GM23338 (cell line): ENCODE data around the gene ANKRD31. TPM values are rescaled to one million over a fixed set of nuclear protein-coding genes. Genes with fewer than 3 reads are reported as not detected.
"Not testable (repeated sequence)": the region's sequence is repeated elsewhere in the genome, so short reads cannot be mapped to it uniquely, and the experiment has no call there.

Experiments used
- ATAC-seq: fragments of 200-7000 bp; cut with Tn5 transposase; 3 replicates; pipeline ENCODE4 v1.9.1; 2020
- DNase-seq: peaks from one replicate; pipeline ENCODE4 v3.0.0-alpha.2; 2015; ENCODE audit warnings: low spot score
- H2AFZ ChIP-seq: fragments of 200-600 bp; sonication (generic); 2 replicates; pipeline ENCODE4 v1.8.0; 2016; ENCODE audit warnings: antibody characterized with exemption, mild to moderate bottlenecking, moderate library complexity
- H3F3A ChIP-seq: fragments of 200-600 bp; sonication (generic); replicated peaks from 2 replicates; pipeline ENCODE4 v1.8.0; 2017; ENCODE audit warnings: antibody characterized with exemption, mixed run types, low read depth
- H3K27ac ChIP-seq: fragments of 200-600 bp; sonication (generic); 2 replicates; pipeline ENCODE4 v1.6.1; 2016; ENCODE audit warnings: low read depth
- H3K27me3 ChIP-seq: fragments of 200-600 bp; sonication (generic); 2 replicates; pipeline ENCODE4 v1.8.0; 2016; ENCODE audit warnings: mild to moderate bottlenecking, mixed run types, moderate library complexity; ENCODE audit not compliant: insufficient read depth
- H3K36me3 ChIP-seq: fragments of 200-600 bp; sonication (generic); 2 replicates; pipeline ENCODE4 v1.8.0; 2016; ENCODE audit warnings: mild to moderate bottlenecking; ENCODE audit not compliant: insufficient read depth
- H3K4me1 ChIP-seq: fragments of 200-600 bp; sonication (generic); 2 replicates; pipeline ENCODE4 v1.8.0; 2016; ENCODE audit warnings: mild to moderate bottlenecking, moderate library complexity; ENCODE audit not compliant: insufficient read depth
- H3K4me2 ChIP-seq: fragments of 200-600 bp; sonication (generic); 2 replicates; pipeline ENCODE4 v1.7.1; 2017; ENCODE audit warnings: mixed run types
- H3K4me3 ChIP-seq: fragments of 200-600 bp; sonication (generic); 2 replicates; pipeline ENCODE4 v1.6.1; 2016; ENCODE audit warnings: mixed run types
- H3K79me2 ChIP-seq: fragments of 200-600 bp; sonication (generic); replicated peaks from 2 replicates; pipeline ENCODE4 v1.8.0; 2017; ENCODE audit warnings: mild to moderate bottlenecking; ENCODE audit not compliant: insufficient read depth
- H3K9me2 ChIP-seq: fragments of 200-600 bp; sonication (generic); 2 replicates; pipeline ENCODE4 v1.8.0; 2017; ENCODE audit not compliant: insufficient read depth
- H4K20me1 ChIP-seq: fragments of 200-600 bp; sonication (generic); replicated peaks from 2 replicates; pipeline ENCODE4 v1.8.0; 2017; ENCODE audit warnings: mild to moderate bottlenecking; ENCODE audit not compliant: insufficient read depth
- H3K27ac Mint-ChIP-seq: 2 replicates; pipeline ENCODE4 v1.8.0; 2020; ENCODE audit warnings: inconsistent platforms, mild to moderate bottlenecking, moderate library complexity, mixed read lengths
- H3K27me3 Mint-ChIP-seq: 3 replicates; pipeline ENCODE4 v1.8.0; 2022; ENCODE audit warnings: low read depth, mild to moderate bottlenecking, moderate library complexity, mixed read lengths, inconsistent platforms; ENCODE audit not compliant: insufficient read depth, poor library complexity
- H3K36me3 Mint-ChIP-seq: 3 replicates; pipeline ENCODE4 v1.8.0; 2021; ENCODE audit warnings: low read depth, mild to moderate bottlenecking, inconsistent platforms, moderate library complexity, mixed read lengths
- H3K4me1 Mint-ChIP-seq: 3 replicates; pipeline ENCODE4 v1.8.0; 2020; ENCODE audit warnings: mild to moderate bottlenecking, inconsistent platforms, mixed read lengths
- H3K4me3 Mint-ChIP-seq: 3 replicates; pipeline ENCODE4 v1.8.0; 2021; ENCODE audit warnings: moderate library complexity, mild to moderate bottlenecking, inconsistent platforms, mixed read lengths
- H3K9me3 Mint-ChIP-seq: 3 replicates; pipeline ENCODE4 v1.8.0; 2020; ENCODE audit warnings: moderate library complexity, mild to moderate bottlenecking, inconsistent platforms, mixed read lengths
- EZH2 ChIP-seq: fragments of 200-600 bp; sonication (generic); IDR thresholded peaks from one replicate; pipeline ENCODE4 v1.8.0; 2017; ENCODE audit warnings: antibody characterized with exemption, mild to moderate bottlenecking, low read depth; ENCODE audit not compliant: unreplicated experiment
- POLR2AphosphoS5 ChIP-seq: IDR thresholded peaks from 2 replicates; pipeline ENCODE4 v1.6.1; 2016; ENCODE audit warnings: antibody characterized with exemption, low read depth
- ZNF114 ChIP-seq: fragments of 250-450 bp; sonication (Bioruptor Pico); IDR thresholded peaks from 2 replicates; pipeline ENCODE4 v1.5.0; 2020; ENCODE audit warnings: mild to moderate bottlenecking, moderate library complexity
- ZNF462 ChIP-seq: fragments of 250-450 bp; sonication (Bioruptor Pico); IDR thresholded peaks from 2 replicates; pipeline ENCODE4 v1.5.0; 2020; ENCODE audit warnings: mild to moderate bottlenecking, moderate library complexity
- polyA plus RNA-seq: library from polyadenylated mRNA; unstranded; fragments of >200 nt; fragmentation: Nextera tagmentation; extraction: Ambion mirVana; gene quantifications from 2 replicates; pipeline ENCODE4 v1.2.1, GENCODE V29; 2016
- total RNA-seq: library from RNA; depleted of rRNA; stranded (reverse); fragments of >200 nt; shearing (Covaris generic); gene quantifications from 2 replicates; pipeline ENCODE4 v1.2.3, GENCODE V29; 2014
- TF ChIP-seq, protein P1 (sequence below), 2 experiments: fragments of 200-600 bp in 1 of 2; sonication (generic) in 1 of 2; conservative IDR thresholded peaks; 2 replicates each; pipeline versions ENCODE4 v1.5.1 to v1.6.1; 2016 to 2017; ENCODE audit warnings: antibody characterized with exemption in 2 of 2, low read depth in 2 of 2, mild to moderate bottlenecking in 2 of 2, moderate library complexity in 1 of 2

Gene ANKRD31
- total and polyA plus RNA-seq, 2 experiments from 2014 or later = 0.18 to 0.59 TPM

DNA sequence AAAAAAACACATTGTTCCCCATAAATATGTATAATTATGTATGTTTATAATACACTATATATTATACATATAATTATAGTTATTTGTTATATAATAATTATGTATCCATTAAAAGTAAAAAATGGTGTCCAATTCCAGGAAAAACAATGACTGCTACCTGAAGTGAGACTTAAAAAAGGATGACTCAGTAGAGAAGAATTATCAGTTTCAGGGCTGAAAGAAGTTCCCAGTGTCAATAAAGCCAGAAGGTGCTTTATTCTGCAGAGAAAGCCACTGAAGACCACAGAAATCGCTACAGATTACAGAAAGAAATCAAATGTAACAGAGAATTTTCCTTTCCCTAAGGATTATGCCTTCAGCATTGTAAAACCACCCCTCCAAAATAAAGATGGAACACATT, 50.9 kb downstream of the ANKRD31 start:
- no peak overlapping the region for H3K27ac Mint-ChIP-seq
- H3K9me3 Mint-ChIP-seq = no peaks in the 10 kb centered on the region
- Histone ChIP-seq H2AFZ (no peak overlapping the region), H4K20me1 (no peaks in the 10 kb centered on the region), H3K4me3 (no peak overlapping the region), H3K27ac (no peak overlapping the region), H3K79me2 (no peaks in the 10 kb centered on the region), H3K36me3 (no peaks in the 10 kb centered on the region), H3K27me3 (no peaks in the 10 kb centered on the region), H3K9me2 (no peaks in the 10 kb centered on the region), H3K4me1 (no peaks in the 10 kb centered on the region), H3K4me2 (no peak overlapping the region), H3F3A (no peaks in the 10 kb centered on the region)
- H3K36me3 Mint-ChIP-seq = no peaks in the 10 kb centered on the region; the same call in 2 of the 3 replicates
- ATAC-seq (no peak), DNase-seq (no peak)
- H3K4me3 Mint-ChIP-seq = no peak overlapping the region
- no peaks in the 10 kb centered on the region for H3K4me1 Mint-ChIP-seq
- TF ChIP-seq, protein P1, sequence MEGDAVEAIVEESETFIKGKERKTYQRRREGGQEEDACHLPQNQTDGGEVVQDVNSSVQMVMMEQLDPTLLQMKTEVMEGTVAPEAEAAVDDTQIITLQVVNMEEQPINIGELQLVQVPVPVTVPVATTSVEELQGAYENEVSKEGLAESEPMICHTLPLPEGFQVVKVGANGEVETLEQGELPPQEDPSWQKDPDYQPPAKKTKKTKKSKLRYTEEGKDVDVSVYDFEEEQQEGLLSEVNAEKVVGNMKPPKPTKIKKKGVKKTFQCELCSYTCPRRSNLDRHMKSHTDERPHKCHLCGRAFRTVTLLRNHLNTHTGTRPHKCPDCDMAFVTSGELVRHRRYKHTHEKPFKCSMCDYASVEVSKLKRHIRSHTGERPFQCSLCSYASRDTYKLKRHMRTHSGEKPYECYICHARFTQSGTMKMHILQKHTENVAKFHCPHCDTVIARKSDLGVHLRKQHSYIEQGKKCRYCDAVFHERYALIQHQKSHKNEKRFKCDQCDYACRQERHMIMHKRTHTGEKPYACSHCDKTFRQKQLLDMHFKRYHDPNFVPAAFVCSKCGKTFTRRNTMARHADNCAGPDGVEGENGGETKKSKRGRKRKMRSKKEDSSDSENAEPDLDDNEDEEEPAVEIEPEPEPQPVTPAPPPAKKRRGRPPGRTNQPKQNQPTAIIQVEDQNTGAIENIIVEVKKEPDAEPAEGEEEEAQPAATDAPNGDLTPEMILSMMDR (conservative IDR thresholded peaks at IDR 0.05; ENCODE audit: low read depth in 2 of 2) = no peak
- TF ChIP-seq ZNF462 (CRISPR knock-in tag) (no peak), ZNF114 (CRISPR knock-in tag) (no peak), EZH2 (no peak), POLR2AphosphoS5 (no peak)
- H3K27me3 Mint-ChIP-seq = no peaks in the 10 kb centered on the region

- H3F3A ChIP-seq, H3K27me3 Mint-ChIP-seq, H3K9me2 ChIP-seq, DNase-seq, H3K4me1 Mint-ChIP-seq, H3K4me2 ChIP-seq, H3K79me2 ChIP-seq, H3K27ac Mint-ChIP-seq, H3K36me3 ChIP-seq, H3K4me3 ChIP-seq, H2AFZ ChIP-seq, H3K27me3 ChIP-seq, H3K27ac ChIP-seq, H4K20me1 ChIP-seq, H3K4me1 ChIP-seq, ATAC-seq, H3K4me3 Mint-ChIP-seq: not testable (repeated sequence)
- Mint-ChIP-seq H3K36me3 (peaks cover 34% of the 10 kb centered on the region), H3K9me3 (peaks cover 44% of the 10 kb centered on the region)
Observed at GRCh38 chr5:75176009-75176408, 60.7 kb downstream of the ANKRD31 start.

DNA sequence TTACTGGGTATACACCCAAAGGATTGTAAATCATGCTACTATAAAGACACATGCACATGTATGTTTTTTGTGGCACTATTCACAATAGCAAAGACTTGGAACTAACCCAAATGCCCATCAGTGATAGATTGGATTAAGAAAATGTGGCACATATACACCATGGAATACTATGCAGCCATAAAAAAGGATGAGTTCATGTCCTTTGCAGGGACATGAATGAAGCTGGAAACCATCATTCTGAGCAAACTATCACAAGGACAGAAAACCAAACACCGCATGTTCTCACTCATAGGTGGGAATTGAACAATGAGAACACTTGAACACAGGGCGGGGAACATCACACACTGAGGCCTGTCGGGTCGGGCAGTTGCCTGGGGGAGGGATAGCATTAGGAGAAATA, 61.8 kb downstream of the ANKRD31 start:
- not testable (repeated sequence) for H3K27ac ChIP-seq, H4K20me1 ChIP-seq, H3K4me3 ChIP-seq, DNase-seq, H2AFZ ChIP-seq, H3K4me2 ChIP-seq, H3K4me3 Mint-ChIP-seq, H3K27me3 ChIP-seq, H3K4me1 ChIP-seq, H3K36me3 ChIP-seq, H3K27ac Mint-ChIP-seq, H3K4me1 Mint-ChIP-seq, H3K9me2 ChIP-seq, H3K79me2 ChIP-seq, H3K27me3 Mint-ChIP-seq, ATAC-seq, H3F3A ChIP-seq
- Mint-ChIP-seq H3K9me3 (peaks cover 44% of the 10 kb centered on the region), H3K36me3 (peaks cover 34% of the 10 kb centered on the region)
